22Rv1 (cell line): ENCODE measurements around the gene HSPA8.

Source experiments
- H3K27ac ChIP-seq: fragments of 450-650 bp; 2 replicates; pipeline ENCODE4 v1.5.1; 2017
- ZFX ChIP-seq: fragments of 450-650 bp; IDR thresholded peaks from 2 replicates; pipeline ENCODE4 v1.6.1; 2017; ENCODE audit warnings: antibody characterized with exemption, borderline replicate concordance
- TF ChIP-seq, protein P1 (sequence below): fragments of 450-650 bp; IDR thresholded peaks from 2 replicates; pipeline ENCODE4 v1.5.1; 2017; ENCODE audit warnings: mild to moderate bottlenecking

Gene HSPA8

DNA sequence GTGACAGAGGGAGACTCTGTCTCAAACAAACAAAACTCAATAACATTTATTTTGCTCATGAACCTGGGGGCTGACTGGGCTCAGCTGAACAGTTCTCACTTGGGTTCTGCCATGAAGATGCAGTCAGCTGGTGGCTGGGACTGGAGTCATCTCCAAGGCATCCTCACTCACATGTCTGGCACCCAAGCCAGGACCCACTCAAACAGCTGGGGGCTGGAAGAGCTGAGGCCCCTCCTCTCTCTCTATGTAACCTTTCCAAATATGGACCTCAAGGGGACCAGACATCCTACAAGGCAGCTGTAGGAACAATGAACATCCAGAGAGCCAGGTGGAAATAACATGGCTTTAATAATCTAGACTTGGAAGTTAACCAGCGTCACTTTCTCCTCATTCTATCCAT is 16.8 kb downstream of the HSPA8 start:
- H3K27ac ChIP-seq, result no peak overlapping the region
- TF ChIP-seq ZFX, result no peak
- TF ChIP-seq, protein P1, sequence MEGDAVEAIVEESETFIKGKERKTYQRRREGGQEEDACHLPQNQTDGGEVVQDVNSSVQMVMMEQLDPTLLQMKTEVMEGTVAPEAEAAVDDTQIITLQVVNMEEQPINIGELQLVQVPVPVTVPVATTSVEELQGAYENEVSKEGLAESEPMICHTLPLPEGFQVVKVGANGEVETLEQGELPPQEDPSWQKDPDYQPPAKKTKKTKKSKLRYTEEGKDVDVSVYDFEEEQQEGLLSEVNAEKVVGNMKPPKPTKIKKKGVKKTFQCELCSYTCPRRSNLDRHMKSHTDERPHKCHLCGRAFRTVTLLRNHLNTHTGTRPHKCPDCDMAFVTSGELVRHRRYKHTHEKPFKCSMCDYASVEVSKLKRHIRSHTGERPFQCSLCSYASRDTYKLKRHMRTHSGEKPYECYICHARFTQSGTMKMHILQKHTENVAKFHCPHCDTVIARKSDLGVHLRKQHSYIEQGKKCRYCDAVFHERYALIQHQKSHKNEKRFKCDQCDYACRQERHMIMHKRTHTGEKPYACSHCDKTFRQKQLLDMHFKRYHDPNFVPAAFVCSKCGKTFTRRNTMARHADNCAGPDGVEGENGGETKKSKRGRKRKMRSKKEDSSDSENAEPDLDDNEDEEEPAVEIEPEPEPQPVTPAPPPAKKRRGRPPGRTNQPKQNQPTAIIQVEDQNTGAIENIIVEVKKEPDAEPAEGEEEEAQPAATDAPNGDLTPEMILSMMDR, result no peak

DNA sequence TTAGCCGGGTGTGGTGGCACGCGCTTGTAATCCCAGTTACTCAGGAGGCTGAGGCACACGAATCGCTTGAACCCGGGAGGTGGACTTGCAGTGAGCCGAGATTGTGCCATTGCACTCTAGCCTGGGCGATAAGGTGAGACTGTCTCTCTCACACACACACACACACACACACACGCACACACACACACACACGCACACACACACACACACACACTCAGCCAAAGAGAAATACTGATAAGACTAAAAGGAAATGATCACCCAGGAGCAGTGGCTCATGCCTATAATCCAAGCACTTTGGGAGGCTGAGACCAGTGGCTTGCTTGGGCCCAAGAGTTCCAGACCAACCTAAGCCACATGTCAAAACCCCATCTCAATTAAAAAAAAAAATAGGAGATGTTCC is 20.8 kb downstream of the HSPA8 start:
- TF ChIP-seq, protein P1, result no peak
- TF ChIP-seq ZFX, result no peak
- H3K27ac ChIP-seq, result no peak overlapping the region

DNA sequence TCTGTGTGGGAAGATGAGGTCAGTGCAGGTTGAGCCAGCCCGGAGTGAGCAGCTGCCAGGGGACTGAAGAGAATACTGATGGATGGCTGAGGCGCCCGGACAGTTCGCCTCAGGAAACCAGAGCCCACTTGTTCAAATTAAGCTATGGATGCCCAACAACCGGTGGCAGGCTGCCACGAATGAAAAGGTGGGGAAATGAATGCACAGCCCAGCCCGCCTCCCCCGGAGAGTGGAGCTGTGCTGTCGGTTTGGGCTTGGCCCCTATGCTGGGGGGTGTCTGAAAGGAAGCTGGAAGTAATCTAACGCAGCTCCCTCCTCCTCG is 21.9 kb downstream of the HSPA8 start:
- no peak overlapping the region for H3K27ac ChIP-seq
- TF ChIP-seq ZFX, result no peak
- TF ChIP-seq, protein P1, result no peak

DNA sequence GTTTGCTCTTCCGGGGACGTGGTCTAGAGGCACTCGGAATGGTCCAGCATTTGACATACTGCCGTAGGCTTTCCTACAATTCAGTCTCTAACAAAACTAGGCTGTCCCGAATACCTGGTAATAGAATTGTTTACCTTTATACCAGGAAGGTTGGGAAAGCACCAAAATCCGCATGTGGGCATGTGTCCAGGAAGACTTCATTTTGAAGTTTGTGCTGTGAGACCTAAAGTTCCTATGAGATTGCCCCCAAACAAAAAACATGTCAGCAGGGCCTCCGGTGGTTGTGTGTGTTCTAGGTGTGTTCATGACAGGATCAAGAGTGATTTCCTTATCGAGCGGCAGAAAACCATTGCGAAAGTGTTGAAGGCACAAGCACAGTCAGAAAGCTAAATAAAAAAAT is 26.1 kb downstream of the HSPA8 start:
- no peak for TF ChIP-seq ZFX
- TF ChIP-seq, protein P1, result no peak
- H3K27ac ChIP-seq, result no peak overlapping the region

DNA sequence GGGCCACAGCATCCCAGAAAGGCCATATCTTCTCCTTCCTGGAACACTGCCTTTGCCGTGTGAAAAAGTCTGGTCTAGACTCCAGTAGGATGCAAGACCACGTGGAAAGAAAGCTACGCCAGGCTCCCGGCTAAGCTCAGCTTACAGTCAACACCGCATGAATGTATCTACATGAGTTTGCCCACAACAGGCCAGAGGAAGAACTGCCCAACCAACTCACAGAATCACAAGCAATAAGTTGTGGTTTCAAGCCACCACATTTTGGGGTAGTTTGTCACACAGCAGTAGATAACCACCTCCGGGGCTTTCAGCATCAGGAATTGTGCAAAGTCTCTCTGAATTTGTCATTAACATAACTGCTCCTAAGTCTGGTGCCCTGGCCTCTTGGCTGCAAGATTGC is 27.3 kb downstream of the HSPA8 start:
- TF ChIP-seq, protein P1, result no peak
- TF ChIP-seq ZFX, result no peak
- H3K27ac ChIP-seq, result no peak overlapping the region

DNA sequence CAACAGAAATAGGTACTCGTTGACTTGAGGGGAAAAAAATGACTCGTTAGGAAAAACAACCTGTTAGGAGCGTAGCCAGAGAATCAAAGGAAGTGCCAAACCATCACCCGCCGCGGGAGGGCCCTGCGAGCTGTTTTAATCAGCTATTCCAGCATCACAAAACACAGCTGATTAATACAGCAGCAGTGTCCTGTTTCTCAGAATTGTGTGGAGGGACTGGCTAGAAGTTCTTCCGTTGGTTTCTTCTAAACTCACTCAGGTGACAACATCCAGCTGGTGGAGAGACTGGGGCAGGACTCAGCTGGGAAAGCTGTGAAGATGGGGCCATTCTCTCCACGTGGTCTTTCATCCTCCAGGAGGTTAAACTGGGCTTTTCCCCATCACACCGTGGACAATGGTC is 28.0 kb downstream of the HSPA8 start:
- TF ChIP-seq, protein P1, result peak; percentile 51
- TF ChIP-seq ZFX, result no peak
- no peak overlapping the region for H3K27ac ChIP-seq

DNA sequence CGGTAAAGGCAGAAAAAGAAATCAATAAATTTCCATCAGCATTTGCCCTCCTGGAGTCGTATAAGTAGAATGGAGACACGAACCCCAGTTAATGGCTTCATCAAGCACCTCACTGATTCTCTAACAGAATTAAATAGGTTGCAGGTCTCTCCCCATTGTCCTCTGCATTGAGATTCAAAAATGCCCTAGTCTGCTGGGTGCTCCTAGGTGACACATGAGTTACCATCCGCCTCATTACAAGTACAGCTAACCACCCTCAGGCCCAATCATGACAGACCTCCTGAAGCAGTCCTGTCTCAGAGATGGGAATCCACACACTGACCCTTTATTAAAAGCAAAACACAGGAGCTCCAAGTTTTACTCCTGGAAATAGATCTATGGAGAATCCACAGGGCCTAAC is 31.4 kb downstream of the HSPA8 start:
- H3K27ac ChIP-seq, result no peak overlapping the region
- TF ChIP-seq, protein P1, result no peak
- TF ChIP-seq ZFX, result no peak

DNA sequence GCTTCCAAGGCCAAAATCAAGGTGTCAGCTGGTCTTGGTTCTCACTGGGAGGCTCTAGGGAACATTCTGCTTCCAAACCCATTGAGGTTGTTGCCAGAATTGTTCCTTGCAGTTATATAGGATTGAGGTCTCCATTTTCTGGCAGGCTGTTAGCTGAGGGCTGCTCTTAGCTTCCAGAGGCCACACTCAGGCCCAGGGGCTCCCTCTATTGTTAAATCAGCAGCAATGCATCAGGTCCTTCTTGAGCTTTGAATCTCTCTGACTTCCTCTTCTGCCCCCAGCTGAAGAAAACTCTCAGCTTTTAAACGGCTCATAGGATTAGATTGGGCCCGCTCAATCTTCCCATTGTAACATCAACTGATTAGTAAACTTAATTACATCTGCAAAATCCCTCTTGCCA is 41.0 kb downstream of the HSPA8 start:
- H3K27ac ChIP-seq, result no peak overlapping the region
- no peak for TF ChIP-seq ZFX
- TF ChIP-seq, protein P1, result peak; percentile 61
